Brain pericyte (primary cell): ENCODE measurements around the gene CORIN.

ENCODE experiments used
- DNase-seq: peaks from one replicate; pipeline ENCODE4 v3.0.0-alpha.2; 2012; ENCODE audit warnings: low read depth, low spot score

CORIN gene

GRCh38 chr4:47642985-47643760 lies 194.7 kb downstream of the CORIN start:
- no peak for DNase-seq

- no peak for DNase-seq
Measured at GRCh38 chr4:47642191-47642830, 195.6 kb downstream of the CORIN start.

- peak; percentile 47 for DNase-seq
Measured at GRCh38 chr4:47641755-47642154, 196.1 kb downstream of the CORIN start.

- no peak for DNase-seq
Measured at GRCh38 chr4:47640911-47641310, 197.0 kb downstream of the CORIN start.

GRCh38 chr4:47639531-47639930 lies 198.3 kb downstream of the CORIN start:
- DNase-seq: no peak

GRCh38 chr4:47631161-47631560 lies 206.7 kb downstream of the CORIN start:
- DNase-seq: no peak

GRCh38 chr4:47624031-47624441 lies 213.8 kb downstream of the CORIN start:
- DNase-seq: no peak

- DNase-seq: no peak
Measured at GRCh38 chr4:47621181-47621580, 216.7 kb downstream of the CORIN start.

- no peak for DNase-seq
Measured at GRCh38 chr4:47619691-47620090, 218.2 kb downstream of the CORIN start.

- DNase-seq: no peak
Measured at GRCh38 chr4:47617607-47618006, 220.3 kb downstream of the CORIN start.

GRCh38 chr4:47615385-47615784 lies 222.5 kb downstream of the CORIN start:
- no peak for DNase-seq

GRCh38 chr4:47612116-47613023 lies 225.5 kb downstream of the CORIN start:
- DNase-seq: no peak

- no peak for DNase-seq
Measured at GRCh38 chr4:47606482-47606881, 231.4 kb downstream of the CORIN start.

- DNase-seq: no peak
Measured at GRCh38 chr4:47598896-47599295, 239.0 kb downstream of the CORIN start.

GRCh38 chr4:47598320-47598719 lies 239.5 kb downstream of the CORIN start:
- no peak for DNase-seq

GRCh38 chr4:47597696-47598095 lies 240.2 kb downstream of the CORIN start:
- DNase-seq: no peak

- no peak for DNase-seq
Measured at GRCh38 chr4:47590325-47590724, 247.5 kb downstream of the CORIN start.

GRCh38 chr4:47579235-47579634 lies 258.6 kb downstream of the CORIN start:
- no peak for DNase-seq

- DNase-seq: peak; percentile 17
Measured at GRCh38 chr4:47577779-47578553, 259.9 kb downstream of the CORIN start.

GRCh38 chr4:47572981-47573380 lies 264.9 kb downstream of the CORIN start:
- DNase-seq: no peak

- no peak for DNase-seq
Measured at GRCh38 chr4:47570816-47571215, 267.1 kb downstream of the CORIN start.
